ENCODE measurements around the gene LHFPL2. TPM values are rescaled to one million over a fixed set of nuclear protein-coding genes. Genes with fewer than 3 reads are reported as not detected.

Gene LHFPL2
- total and polyA plus RNA-seq, 4 donors = 6.5 to 49.4 (median 47.7) TPM

- Histone ChIP-seq H3K36me3 (ENCODE audit: control insufficient read depth in 4 of 4, insufficient read depth in 4 of 4, low read length in 4 of 4) (peaks cover 0 to 7% (median 0%) of the 10 kb centered on the region in 4 donors), H3K4me3 (no peak overlapping the region), H3K27me3 (ENCODE audit: control insufficient read depth in 3 of 3, insufficient read depth in 3 of 3, low read length in 2 of 3) (no peaks in the 10 kb centered on the region), H3K4me1 (ENCODE audit: control insufficient read depth in 5 of 5, insufficient read depth in 5 of 5, low read length in 5 of 5) (peaks cover 3 to 38% (median 5%) of the 10 kb centered on the region in 5 donors), H3K9ac (ENCODE audit: insufficient read depth in 1 of 2, low read length in 2 of 2) (no peak overlapping the region), H3K9me3 (ENCODE audit: control insufficient read depth in 4 of 4, insufficient read depth in 3 of 4, low read length in 3 of 4) (peaks cover 0 to 2% (median 0%) of the 10 kb centered on the region in 4 donors), H3K27ac (ENCODE audit: low read depth in 1 of 2, low read length in 1 of 2) (peak overlapping the region; percentile 8 to 48)
- peak in 2 of 3 donors; percentile 56 to 57 for DNase-seq
- 60 to 65% methylated on average over 5 of the region's 5 CpGs for WGBS, 2 donors
- no peak for ATAC-seq (ENCODE audit: insufficient read depth, low FRiP score)
- TF ChIP-seq CTCF (IDR thresholded peaks at IDR 0.05; ENCODE audit: control extremely low read depth, extremely low read depth) = no peak
These were observed 101.4 kb downstream of the LHFPL2 start for GRCh38 chr5:78547183-78547582.

- ATAC-seq (ENCODE audit: insufficient read depth, low FRiP score) (no peak), DNase-seq (no peak)
- H3K27me3 ChIP-seq (ENCODE audit: control insufficient read depth in 3 of 3, insufficient read depth in 3 of 3, low read length in 2 of 3) = no peaks in the 10 kb centered on the region
- TF ChIP-seq CTCF (IDR thresholded peaks at IDR 0.05; ENCODE audit: control extremely low read depth, extremely low read depth) = no peak
- 80 to 92% methylated on average over 8 of the region's 8 CpGs for WGBS, 2 donors
- H3K9ac ChIP-seq (ENCODE audit: insufficient read depth in 1 of 2, low read length in 2 of 2) = no peak overlapping the region
- peak overlapping the region in 1 of 2 donors; percentile 48 for H3K27ac ChIP-seq (ENCODE audit: low read depth in 1 of 2, low read length in 1 of 2)
- H3K9me3 ChIP-seq (ENCODE audit: control insufficient read depth in 4 of 4, insufficient read depth in 3 of 4, low read length in 3 of 4) = peaks cover 0 to 2% (median 0%) of the 10 kb centered on the region in 4 donors
- peaks cover 3 to 46% (median 6%) of the 10 kb centered on the region in 5 donors for H3K4me1 ChIP-seq (ENCODE audit: control insufficient read depth in 5 of 5, insufficient read depth in 5 of 5, low read length in 5 of 5)
- no peak overlapping the region for H3K4me3 ChIP-seq
- H3K36me3 ChIP-seq (ENCODE audit: control insufficient read depth in 4 of 4, insufficient read depth in 4 of 4, low read length in 4 of 4) = peaks cover 0 to 7% (median 0%) of the 10 kb centered on the region in 4 donors
These were observed 102.1 kb downstream of the LHFPL2 start for GRCh38 chr5:78546276-78546996.

GRCh38 chr5:78545406-78545805 is 103.2 kb downstream of the LHFPL2 start:
- H3K9ac ChIP-seq (ENCODE audit: insufficient read depth in 1 of 2, low read length in 2 of 2) = no peak overlapping the region
- ATAC-seq (ENCODE audit: insufficient read depth, low FRiP score) (no peak), DNase-seq (no peak)
- no peak overlapping the region for H3K4me3 ChIP-seq
- no peak for TF ChIP-seq CTCF (IDR thresholded peaks at IDR 0.05; ENCODE audit: control extremely low read depth, extremely low read depth)
- peaks cover 0 to 2% (median 0%) of the 10 kb centered on the region in 4 donors for H3K9me3 ChIP-seq (ENCODE audit: control insufficient read depth in 4 of 4, insufficient read depth in 3 of 4, low read length in 3 of 4)
- no peak overlapping the region for H3K27ac ChIP-seq (ENCODE audit: low read depth in 1 of 2, low read length in 1 of 2)
- H3K4me1 ChIP-seq (ENCODE audit: control insufficient read depth in 5 of 5, insufficient read depth in 5 of 5, low read length in 5 of 5) = peaks cover 5 to 56% (median 10%) of the 10 kb centered on the region in 5 donors
- WGBS, 2 donors = 83 to 90% methylated on average over 7 of the region's 7 CpGs
- peaks cover 0 to 7% (median 0%) of the 10 kb centered on the region in 4 donors for H3K36me3 ChIP-seq (ENCODE audit: control insufficient read depth in 4 of 4, insufficient read depth in 4 of 4, low read length in 4 of 4)
- H3K27me3 ChIP-seq (ENCODE audit: control insufficient read depth in 3 of 3, insufficient read depth in 3 of 3, low read length in 2 of 3) = no peaks in the 10 kb centered on the region
